NT2/D1 (cell line): ENCODE data around the gene DACH1.

Experiments used
- SUZ12 ChIP-seq: IDR thresholded peaks from 2 replicates; pipeline ENCODE4 v1.6.1; 2011; ENCODE audit not compliant: insufficient read length, insufficient read depth; ENCODE audit errors: extremely low read depth
- YY1 ChIP-seq: IDR thresholded peaks from 2 replicates; pipeline ENCODE4 v1.6.1; 2011; ENCODE audit not compliant: insufficient read length, insufficient read depth

DNA sequence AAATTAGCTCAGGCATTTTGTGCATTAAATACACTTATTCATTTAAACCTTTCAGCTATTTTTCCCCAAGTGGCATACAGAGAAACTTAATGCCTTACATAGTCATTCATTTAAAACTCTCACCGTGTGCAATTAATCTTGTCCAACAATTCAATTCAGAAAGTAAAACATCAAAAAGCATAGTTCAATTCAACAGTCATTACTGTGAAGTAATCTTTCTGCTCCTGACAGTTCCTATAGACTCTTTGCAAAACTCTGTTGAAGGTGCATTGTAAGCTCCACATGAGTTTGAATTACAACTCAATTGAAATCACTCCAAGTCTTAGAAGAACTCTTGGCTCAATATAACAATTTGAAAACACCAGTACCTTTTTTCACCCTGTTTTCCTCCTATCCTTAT, 228.3 kb downstream of the DACH1 start:
- TF ChIP-seq YY1 (no peak), SUZ12 (no peak)
